Adrenal gland (tissue), 5 donors: ENCODE results near the gene NUP153.

Source experiments
- CTCF ChIP-seq, 6 experiments: fragments of 450-650 bp in 4 of 6; fragments of 200-600 bp in 2 of 6; sonication (generic) in 1 of 6; IDR thresholded peaks; 1 replicate in 5 of 6; 2 replicates in 1 of 6; pipeline versions ENCODE4 v1.5.1 to v1.8.0; 2016 to 2021; ENCODE audit warnings: antibody characterized with exemption in 6 of 6, mild to moderate bottlenecking in 2 of 6, moderate library complexity in 1 of 6
- POLR2A ChIP-seq, 2 donors: fragments of 450-650 bp; IDR thresholded peaks; one replicate each; pipeline ENCODE4 v1.6.1; 2017; ENCODE audit warnings: antibody characterized with exemption in 2 of 2, mild to moderate bottlenecking in 2 of 2, moderate library complexity in 1 of 2
- donor health status: DM: no; HTN: no; CAD: no.

- no peak for TF ChIP-seq CTCF (IDR thresholded peaks at IDR 0.05)
- TF ChIP-seq POLR2A (IDR thresholded peaks at IDR 0.05), result no peak
Measured at GRCh38 chr6:17601386-17601703, 105.4 kb downstream of the NUP153 start.
